Regular cardiac myocyte (primary cell): ENCODE data around the gene SIRPB1. TPM values are rescaled to one million over a fixed set of nuclear protein-coding genes. Genes with fewer than 3 reads are reported as not detected.

Experiments
- total RNA-seq: library from RNA; depleted of rRNA; stranded (reverse); fragments of >200 nt; gene quantifications from 2 replicates; pipeline ENCODE4 v1.2.3, GENCODE V29; 2014

SIRPB1 gene
- total RNA-seq: 0.19 and 2.5 TPM in 2 replicates

GRCh38 chr20:1619861-1620444 lies at the start of gene SIRPB1:
TSS of gene SIRPB1 (minus strand) at chr20:1620009. CDS start at chr20:1619944, 65 bp downstream.

DNA sequence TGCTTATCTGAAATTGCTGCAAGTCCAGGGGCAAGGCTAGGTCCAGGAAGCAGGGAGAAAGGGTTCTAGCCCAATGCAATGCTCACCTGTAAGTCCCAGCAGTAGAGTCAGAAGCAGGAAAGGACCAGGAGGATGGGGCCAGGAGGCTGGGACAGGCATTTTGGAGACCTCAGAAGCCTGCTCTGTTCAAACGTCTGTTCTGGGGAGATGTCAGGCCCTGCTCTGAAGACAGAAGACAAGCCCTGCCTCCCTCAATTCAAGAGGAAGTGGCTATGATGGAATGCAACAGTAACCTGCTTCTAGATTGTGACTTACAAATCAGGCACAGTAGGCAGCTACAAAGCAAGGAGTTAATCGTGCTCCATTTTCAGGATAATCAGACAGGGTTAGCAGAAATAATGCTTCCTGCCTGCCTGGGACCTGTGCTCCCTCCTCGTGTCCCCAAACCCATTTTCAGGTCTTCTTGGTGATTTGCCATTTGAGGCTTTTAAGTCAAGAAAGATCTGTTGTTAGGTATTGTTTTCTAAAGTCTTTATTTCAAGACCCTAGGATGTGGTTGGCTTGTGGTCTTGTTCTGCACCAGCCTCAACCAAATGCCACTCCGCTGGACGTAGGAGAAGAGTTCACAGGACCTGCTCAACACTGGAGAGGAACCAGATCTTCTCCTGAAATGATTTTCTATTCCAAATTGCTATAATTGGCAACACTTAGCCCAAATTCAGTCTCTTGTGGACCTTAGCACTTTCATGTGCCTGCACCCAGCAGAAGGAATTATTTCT lies 37.9 kb upstream of the SIRPB1 start, which contains the start of gene SIRPG:
TSS of gene SIRPG (minus strand) at position 224 of the 779 bp plus-strand sequence. CDS start at position 159, 65 bp downstream.

Other genes with a start within 250 kb of the SIRPB1 start
- gene FKBP1A, start 227.0 kb downstream of the SIRPB1 start, total RNA-seq: 154 and 176 TPM in 2 replicates
- gene NSFL1C, start 153.2 kb downstream of the SIRPB1 start, total RNA-seq: 22.0 and 39.3 TPM in 2 replicates
- gene SIRPB2, start 128.6 kb downstream of the SIRPB1 start, total RNA-seq: not detected in 2 replicates
- not detected in 2 replicates for gene SIRPD, start 62.3 kb downstream of the SIRPB1 start, total RNA-seq
- not detected in 2 replicates for gene SIRPG, start 37.8 kb upstream of the SIRPB1 start, total RNA-seq